A549 (cell line): ENCODE data around the gene FAM111B. TPM values are rescaled to one million over a fixed set of nuclear protein-coding genes. Genes with fewer than 3 reads are reported as not detected.

Source experiments
- ATAC-seq, 2 experiments: fragments of 200-7000 bp in 1 of 2; fragments of >200 bp in 1 of 2; cut with Nextera tagmentation in 1 of 2; cut with Tn5 transposase in 1 of 2; 3 replicates each; pipeline versions ENCODE4 v1.8.0 to v1.9.1; 2018 to 2020; ENCODE audit warnings: mild to moderate bottlenecking in 1 of 2, moderate library complexity in 1 of 2
- CTCF ChIA-PET: fragments of 300-600 bp; sonication (Branson Sonifier 250); formaldehyde crosslinking; extraction: SDS; loops from one replicate; lab custom pipeline; 2021; ENCODE audit warnings: antibody characterized with exemption, inconsistent platforms; lab: Yijun Ruan, JAX
- POLR2A ChIA-PET: fragments of 350-600 bp; formaldehyde crosslinking; extraction: SDS; loops from one replicate; lab custom pipeline; 2021; ENCODE audit warnings: antibody characterized with exemption, inconsistent platforms; lab: Yijun Ruan, JAX
- DNase-seq, 2 experiments: peaks; one replicate each; pipeline versions ENCODE4 v3.0.0 to v3.0.0-alpha.2; 2011 to 2016; ENCODE audit warnings: low read depth in 1 of 2, low spot score in 1 of 2
- FAIRE-seq: peaks from 2 replicates; lab custom pipeline; 2011; peaks lifted over from hg19 to GRCh38; lab: Jason Lieb, UNC
- H3K27ac ChIP-seq, 2 experiments: fragments of >200 bp; sonication (Bioruptor Twin); formaldehyde crosslinking; 3 replicates each; pipeline ENCODE4 v1.5.1; 2016 to 2017
- H3K4me1 ChIP-seq: fragments of >200 bp; sonication (Bioruptor Twin); formaldehyde crosslinking; 3 replicates; pipeline ENCODE4 v1.6.1; 2016
- H3K4me2 ChIP-seq: fragments of >200 bp; sonication (Bioruptor Twin); formaldehyde crosslinking; 3 replicates; pipeline ENCODE4 v1.6.1; 2016
- H3K4me3 ChIP-seq: fragments of >200 bp; sonication (Bioruptor Twin); formaldehyde crosslinking; 3 replicates; pipeline ENCODE4 v1.5.1; 2016
- H3K9me3 ChIP-seq: fragments of >200 bp; sonication (Bioruptor Twin); formaldehyde crosslinking; 3 replicates; pipeline ENCODE4 v1.6.1; 2016
- CTCF ChIP-seq: fragments of >200 bp; sonication (Bioruptor Twin); formaldehyde crosslinking; IDR thresholded peaks from 3 replicates; pipeline ENCODE4 v1.5.1; 2016
- ESRRA ChIP-seq: fragments of 150-350 bp; IDR thresholded peaks from 2 replicates; pipeline ENCODE4 v1.6.1; 2014; ENCODE audit warnings: mild to moderate bottlenecking, low read length, borderline replicate concordance
- GATA3 ChIP-seq: IDR thresholded peaks from 2 replicates; pipeline ENCODE4 v1.6.1; 2012; ENCODE audit warnings: borderline replicate concordance
- HEYL ChIP-seq: fragments of 250-450 bp; sonication (Bioruptor Pico); IDR thresholded peaks from 2 replicates; pipeline ENCODE4 v1.8.0; 2021; ENCODE audit warnings: mild to moderate bottlenecking, moderate library complexity
- HMGXB4 ChIP-seq: fragments of 250-450 bp; sonication (Bioruptor Pico); IDR thresholded peaks from 2 replicates; pipeline ENCODE4 v1.5.0; 2021; ENCODE audit warnings: mild to moderate bottlenecking, moderate library complexity, borderline replicate concordance
- HOXA7 ChIP-seq: fragments of 250-450 bp; sonication (Bioruptor Pico); IDR thresholded peaks from 2 replicates; pipeline ENCODE4 v1.5.0; 2020; ENCODE audit warnings: mild to moderate bottlenecking, moderate library complexity
- HOXB13 ChIP-seq: fragments of 250-450 bp; sonication (Bioruptor Pico); IDR thresholded peaks from 2 replicates; pipeline ENCODE4 v1.5.0; 2020; ENCODE audit warnings: low read depth, mild to moderate bottlenecking, moderate library complexity
- JUNB ChIP-seq: fragments of >200 bp; sonication (Bioruptor Twin); formaldehyde crosslinking; IDR thresholded peaks from 2 replicates; pipeline ENCODE4 v1.6.1; 2016
- MAFK ChIP-seq: fragments of 450-650 bp; IDR thresholded peaks from 2 replicates; pipeline ENCODE4 v1.6.1; 2014; ENCODE audit not compliant: partially characterized antibody
- PBX3 ChIP-seq: IDR thresholded peaks from 2 replicates; pipeline ENCODE4 v1.6.1; 2012
- POLR2A ChIP-seq: IDR thresholded peaks from 2 replicates; pipeline ENCODE4 v1.6.1; 2012; ENCODE audit warnings: mild to moderate bottlenecking, low read length
- RAD21 ChIP-seq, 2 experiments: fragments of >200 bp in 1 of 2; sonication (Bioruptor Twin) in 1 of 2; formaldehyde crosslinking in 1 of 2; IDR thresholded peaks in 1 of 2; conservative IDR thresholded peaks in 1 of 2; 2 replicates in 1 of 2; 3 replicates in 1 of 2; pipeline ENCODE4 v1.6.1; 2012 to 2018; ENCODE audit warnings: inconsistent platforms in 1 of 2
- REST ChIP-seq: fragments of 200-600 bp; sonication (generic); IDR thresholded peaks from 2 replicates; pipeline ENCODE4 v1.6.1; 2016; ENCODE audit warnings: antibody characterized with exemption, mild to moderate bottlenecking, moderate library complexity
- SREBF2 ChIP-seq: fragments of 450-650 bp; IDR thresholded peaks from 2 replicates; pipeline ENCODE4 v1.6.1; 2014; ENCODE audit warnings: mild to moderate bottlenecking, moderate library complexity
- WGBS: methylation state at CpG from one replicate; pipeline ENCODE4 v1.1.6; 2017; ENCODE audit errors: missing lambda C conversion rate; 5-methylcytosine and 5-hydroxymethylcytosine counted together
- polyA plus RNA-seq, 4 experiments: library from polyadenylated mRNA; depleted of rRNA in 3 of 4; stranded (reverse); fragments of >200 nt; fragmentation: RNase III in 1 of 4; extraction: RNeasy Plus Mini Kit Qiagen cat#74134 plus additional on column Dnase treatment in 1 of 4; gene quantifications; 2 replicates in 3 of 4; 3 replicates in 1 of 4; pipeline ENCODE4 v1.2.3, GENCODE V29; 2011 to 2017

Gene FAM111B
- polyA plus RNA-seq, 2 of the 4 experiments (the other 2 are of a cell fraction), result 6.9 to 11.0 TPM

- no peak overlapping the region for H3K4me3 ChIP-seq
- H3K4me1 ChIP-seq, result peaks cover 30% of the 10 kb centered on the region
- ATAC-seq (no peak), FAIRE-seq (no peak), DNase-seq (no peak)
- POLR2A ChIA-PET, result no interaction called here
- no peak overlapping the region for H3K4me2 ChIP-seq
- H3K27ac ChIP-seq, result no peak overlapping the region
- 86% methylated on average over 7 of the region's 7 CpGs for WGBS
- H3K9me3 ChIP-seq, result no peaks in the 10 kb centered on the region
- TF ChIP-seq REST (no peak), POLR2A (no peak), PBX3 (no peak), HOXB13 (CRISPR knock-in tag) (no peak), ESRRA (no peak), MAFK (no peak), RAD21 (conservative IDR thresholded peaks at IDR 0.05 in 1 of 2, IDR thresholded peaks at IDR 0.05 in 1 of 2) (no peak), HMGXB4 (CRISPR knock-in tag) (no peak), GATA3 (no peak), CTCF (no peak), HOXA7 (no peak), SREBF2 (no peak), JUNB (no peak), HEYL (CRISPR knock-in tag) (no peak)
- TF ChIP-seq, all 56 proteins: peak for 0
- CTCF ChIA-PET, result interaction anchor here (0.6 to 9.8 kb wide), 4 partner anchors 10 to 40 kb away, joined by 3 to 161 read pairs (median 12); no protein-coding TSS in a partner anchor
Observed at GRCh38 chr11:59176330-59176729, 69.3 kb downstream of the FAM111B start.

Other genes starting within 250 kb of the FAM111B start
- gene GLYATL1, start 167.7 kb upstream of the FAM111B start, polyA plus RNA-seq (2011; rRNA removed), result 0.10 and 0.13 TPM in 2 replicates
- 0.14 to 0.24 TPM in 2 of 3 replicates, not detected in the other for gene GLYATL1, start 167.7 kb upstream of the FAM111B start, polyA plus RNA-seq (2017; fragmentation: RNase III; extraction: RNeasy Plus Mini Kit Qiagen cat#74134 plus additional on column Dnase treatment)
- gene GLYATL1B, start 20.9 kb upstream of the FAM111B start, polyA plus RNA-seq (2011; rRNA removed), result not detected in 2 replicates
- not detected in 3 replicates for gene GLYATL1B, start 20.9 kb upstream of the FAM111B start, polyA plus RNA-seq (2017; fragmentation: RNase III; extraction: RNeasy Plus Mini Kit Qiagen cat#74134 plus additional on column Dnase treatment)
- gene FAM111A, start 35.6 kb downstream of the FAM111B start, polyA plus RNA-seq (2011; rRNA removed), result 21.8 TPM in 2 replicates
- gene FAM111A, start 35.6 kb downstream of the FAM111B start, polyA plus RNA-seq (2017; fragmentation: RNase III; extraction: RNeasy Plus Mini Kit Qiagen cat#74134 plus additional on column Dnase treatment), result 13.4 to 14.2 TPM (median 14.0 TPM) in 3 replicates
- gene DTX4, start 64.9 kb downstream of the FAM111B start, polyA plus RNA-seq (2011; rRNA removed), result 0.97 and 2.2 TPM in 2 replicates
- gene DTX4, start 64.9 kb downstream of the FAM111B start, polyA plus RNA-seq (2017; fragmentation: RNase III; extraction: RNeasy Plus Mini Kit Qiagen cat#74134 plus additional on column Dnase treatment), result 3.0 to 3.3 TPM (median 3.1 TPM) in 3 replicates
- not detected in 2 replicates for gene MPEG1, start 105.7 kb downstream of the FAM111B start, polyA plus RNA-seq (2011; rRNA removed)
- gene MPEG1, start 105.7 kb downstream of the FAM111B start, polyA plus RNA-seq (2017; fragmentation: RNase III; extraction: RNeasy Plus Mini Kit Qiagen cat#74134 plus additional on column Dnase treatment), result not detected in 3 replicates